GM12891 (cell line): ENCODE results near the gene FNDC3B.

Experiments used
- POU2F2 ChIP-seq: IDR thresholded peaks from 2 replicates; pipeline ENCODE4 v1.6.1; 2011; ENCODE audit warnings: low read depth, mild to moderate bottlenecking, control low read depth, low read length, moderate library complexity
- TAF1 ChIP-seq: IDR thresholded peaks from 2 replicates; pipeline ENCODE4 v1.6.1; 2011; ENCODE audit warnings: low read depth, low read length, control low read depth

DNA sequence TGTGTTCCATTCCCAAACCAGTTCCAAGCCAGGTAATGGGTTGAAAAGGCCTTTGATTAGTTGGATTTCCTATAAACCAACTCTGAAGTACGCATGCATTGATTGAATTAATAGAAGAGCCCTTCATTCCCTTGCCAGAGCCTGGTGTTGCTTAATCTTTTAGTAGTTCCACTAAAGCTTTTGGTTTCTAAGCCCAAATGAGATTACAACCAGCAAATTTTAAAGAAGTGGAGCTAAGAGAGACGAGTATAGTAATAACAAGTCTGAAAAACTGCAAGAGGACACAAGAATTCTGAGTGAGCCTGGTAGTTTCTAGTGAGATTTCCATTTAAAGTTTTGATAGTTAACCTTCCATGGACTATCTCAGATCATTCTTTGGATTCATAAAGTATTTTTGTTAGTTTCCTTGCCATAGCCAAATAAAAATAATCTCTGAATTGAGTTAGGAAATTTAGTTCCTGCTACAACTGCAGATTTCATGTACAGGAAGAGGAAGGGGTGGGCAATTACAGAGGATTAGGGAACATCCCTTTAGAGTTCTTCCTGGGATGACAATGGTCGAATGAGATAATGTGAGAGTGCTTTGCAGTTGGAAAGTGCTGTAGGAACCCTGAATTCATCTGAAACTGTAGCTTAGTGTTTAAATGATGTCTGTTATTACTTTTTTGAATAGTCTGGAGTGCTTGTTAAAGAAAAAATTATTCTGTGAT, 136.8 kb downstream of the FNDC3B start:
- no peak for TF ChIP-seq TAF1
- TF ChIP-seq POU2F2 = no peak
